Neural cell (in vitro differentiated cells): ENCODE measurements around the gene NTN5. TPM values are rescaled to one million over a fixed set of nuclear protein-coding genes. Genes with fewer than 3 reads are reported as not detected.

Experiments used
- H2AFZ ChIP-seq: fragments of 200-600, 300-800 bp; sonication (generic), shearing (Covaris generic); 2 replicates; pipeline ENCODE4 v1.6.0; 2014; ENCODE audit warnings: low read depth, mild to moderate bottlenecking, antibody characterized with exemption, low read length, moderate library complexity
- H3F3A ChIP-seq: fragments of 200-600 bp; shearing (Covaris generic); 2 replicates; pipeline ENCODE4 v1.6.1; 2016; ENCODE audit warnings: mild to moderate bottlenecking, moderate library complexity, mixed read lengths, antibody characterized with exemption, low read length; ENCODE audit not compliant: insufficient read depth, poor library complexity, severe bottlenecking
- H3K27ac ChIP-seq: fragments of 200-600, 300-800 bp; sonication (generic), shearing (Covaris generic); 2 replicates; pipeline ENCODE4 v1.5.1; 2014; ENCODE audit warnings: mild to moderate bottlenecking, low read length, moderate library complexity
- H3K27me3 ChIP-seq: fragments of 300-800, 200-600 bp; sonication (generic), shearing (Covaris generic); 2 replicates; pipeline ENCODE4 v1.6.0; 2014; ENCODE audit warnings: mild to moderate bottlenecking, low read depth, low read length, moderate library complexity; ENCODE audit not compliant: insufficient read depth
- H3K36me3 ChIP-seq: fragments of 300-800, 200-600 bp; sonication (generic), shearing (Covaris generic); 2 replicates; pipeline ENCODE4 v1.5.1; 2014; ENCODE audit warnings: mild to moderate bottlenecking, antibody characterized with exemption, low read length, moderate library complexity; ENCODE audit not compliant: insufficient read depth
- H3K4me2 ChIP-seq: fragments of 300-800, 200-600 bp; sonication (generic), shearing (Covaris generic); 2 replicates; pipeline ENCODE4 v1.6.0; 2014; ENCODE audit warnings: mild to moderate bottlenecking, low read length
- H3K4me3 ChIP-seq: fragments of 300-800, 200-600 bp; sonication (generic), shearing (Covaris generic); 2 replicates; pipeline ENCODE4 v1.5.1; 2014; ENCODE audit warnings: mild to moderate bottlenecking, low read length, moderate library complexity
- H3K79me2 ChIP-seq: fragments of 200-600 bp; shearing (Covaris generic); replicated peaks from 2 replicates; pipeline ENCODE4 v1.6.0; 2014; ENCODE audit warnings: mild to moderate bottlenecking, low read length, moderate library complexity; ENCODE audit not compliant: insufficient read depth
- H3K9ac ChIP-seq: fragments of 300-800, 200-600 bp; sonication (generic), shearing (Covaris generic); 2 replicates; pipeline ENCODE4 v1.6.1; 2016; ENCODE audit warnings: mild to moderate bottlenecking, low read length, mixed read lengths
- H3K9me2 ChIP-seq: fragments of 200-600 bp; shearing (Covaris generic); 2 replicates; pipeline ENCODE4 v1.6.1; 2016; ENCODE audit warnings: mild to moderate bottlenecking, low read length, mixed read lengths; ENCODE audit not compliant: insufficient read depth
- H3K9me3 ChIP-seq: fragments of 200-600, 300-800 bp; sonication (generic), shearing (Covaris generic); 2 replicates; pipeline ENCODE4 v1.6.1; 2016; ENCODE audit warnings: mild to moderate bottlenecking, mixed run types, low read length, moderate library complexity, mixed read lengths
- H4K20me1 ChIP-seq: fragments of 200-600 bp; shearing (Covaris generic); 2 replicates; pipeline ENCODE4 v1.6.1; 2016; ENCODE audit warnings: mild to moderate bottlenecking, mixed run types; ENCODE audit not compliant: insufficient read depth
- EZH2 ChIP-seq: fragments of 200-600, 300-800 bp; shearing (Covaris generic), sonication (generic); IDR thresholded peaks from 2 replicates; pipeline ENCODE4 v1.6.1; 2014; ENCODE audit warnings: antibody characterized with exemption, low read length, borderline replicate concordance, mild to moderate bottlenecking; ENCODE audit not compliant: insufficient read depth, poor library complexity, severe bottlenecking
- MXI1 ChIP-seq: fragments of 450-650 bp; conservative IDR thresholded peaks from 2 replicates; pipeline ENCODE4 v1.6.1; 2014; ENCODE audit warnings: antibody characterized with exemption, mild to moderate bottlenecking; ENCODE audit not compliant: poor library complexity, severe bottlenecking
- POLR2AphosphoS5 ChIP-seq: IDR thresholded peaks from 2 replicates; pipeline ENCODE4 v1.6.1; 2012
- RAD21 ChIP-seq: fragments of 450-650 bp; conservative IDR thresholded peaks from 2 replicates; pipeline ENCODE4 v1.6.1; 2014; ENCODE audit warnings: antibody characterized with exemption, mild to moderate bottlenecking, moderate library complexity
- TAF1 ChIP-seq: IDR thresholded peaks from 2 replicates; pipeline ENCODE4 v1.6.1; 2012; ENCODE audit warnings: low read depth
- polyA plus RNA-seq: library from polyadenylated mRNA; depleted of rRNA; stranded (reverse); fragments of >200 nt; gene quantifications from 2 replicates; pipeline ENCODE4 v1.2.3, GENCODE V29; 2014
- TF ChIP-seq, protein P1 (sequence below): fragments of 450-650 bp; IDR thresholded peaks from 2 replicates; pipeline ENCODE4 v1.5.1; 2014; ENCODE audit warnings: antibody characterized with exemption, mild to moderate bottlenecking, moderate library complexity; ENCODE audit not compliant: poor library complexity, severe bottlenecking
- TF ChIP-seq, protein P2 (sequence below): IDR thresholded peaks from 2 replicates; pipeline ENCODE4 v1.6.1; 2012; ENCODE audit warnings: borderline replicate concordance

Gene NTN5
- polyA plus RNA-seq, 1 donor from 2014 or later: not detected

DNA sequence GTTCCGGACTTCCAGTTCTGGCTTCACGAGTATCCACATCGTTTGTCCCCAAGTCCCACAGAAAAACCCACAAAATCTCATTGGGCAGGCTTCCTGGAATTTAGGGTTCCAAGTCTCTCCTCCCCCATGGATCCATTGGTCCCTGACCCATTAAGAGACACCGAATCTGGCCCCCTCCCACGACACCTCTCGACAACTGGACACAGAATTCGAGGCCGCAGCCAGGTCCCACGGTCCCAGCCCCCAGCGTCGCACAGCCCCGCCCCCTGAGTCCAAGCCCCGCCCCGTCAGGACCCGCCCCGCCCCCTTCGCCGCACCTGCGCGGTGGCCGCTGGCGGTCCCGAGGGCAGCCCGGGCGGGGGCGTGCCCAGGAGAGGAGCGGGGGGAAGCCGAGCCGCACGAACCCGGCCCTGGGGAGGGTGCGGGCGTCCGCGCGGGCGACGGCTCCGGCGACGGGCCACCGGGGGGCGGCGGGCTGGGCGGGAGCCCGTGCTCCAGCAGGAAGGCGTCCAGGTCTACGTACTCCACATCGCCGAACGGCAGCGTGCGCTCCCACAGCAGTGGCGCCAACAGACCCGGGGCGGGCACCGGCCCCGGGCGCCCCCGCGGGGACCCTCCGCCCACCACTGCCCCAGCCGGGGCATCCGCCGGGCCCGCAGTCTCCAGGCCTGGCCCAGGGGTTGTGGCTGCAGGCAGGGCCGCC, 37.4 kb downstream of the NTN5 start:
- H3F3A ChIP-seq: peaks cover 8% of the 10 kb centered on the region
- H3K36me3 ChIP-seq: no peaks in the 10 kb centered on the region
- H3K79me2 ChIP-seq: no peaks in the 10 kb centered on the region
- H2AFZ ChIP-seq: no peak overlapping the region
- H3K4me3 ChIP-seq: peak overlapping the region; percentile 66
- no peaks in the 10 kb centered on the region for H3K9me3 ChIP-seq
- H3K4me2 ChIP-seq: peak overlapping the region; percentile 54
- peak overlapping the region; percentile 73 for H3K27ac ChIP-seq
- no peaks in the 10 kb centered on the region for H4K20me1 ChIP-seq
- TF ChIP-seq, protein P1, sequence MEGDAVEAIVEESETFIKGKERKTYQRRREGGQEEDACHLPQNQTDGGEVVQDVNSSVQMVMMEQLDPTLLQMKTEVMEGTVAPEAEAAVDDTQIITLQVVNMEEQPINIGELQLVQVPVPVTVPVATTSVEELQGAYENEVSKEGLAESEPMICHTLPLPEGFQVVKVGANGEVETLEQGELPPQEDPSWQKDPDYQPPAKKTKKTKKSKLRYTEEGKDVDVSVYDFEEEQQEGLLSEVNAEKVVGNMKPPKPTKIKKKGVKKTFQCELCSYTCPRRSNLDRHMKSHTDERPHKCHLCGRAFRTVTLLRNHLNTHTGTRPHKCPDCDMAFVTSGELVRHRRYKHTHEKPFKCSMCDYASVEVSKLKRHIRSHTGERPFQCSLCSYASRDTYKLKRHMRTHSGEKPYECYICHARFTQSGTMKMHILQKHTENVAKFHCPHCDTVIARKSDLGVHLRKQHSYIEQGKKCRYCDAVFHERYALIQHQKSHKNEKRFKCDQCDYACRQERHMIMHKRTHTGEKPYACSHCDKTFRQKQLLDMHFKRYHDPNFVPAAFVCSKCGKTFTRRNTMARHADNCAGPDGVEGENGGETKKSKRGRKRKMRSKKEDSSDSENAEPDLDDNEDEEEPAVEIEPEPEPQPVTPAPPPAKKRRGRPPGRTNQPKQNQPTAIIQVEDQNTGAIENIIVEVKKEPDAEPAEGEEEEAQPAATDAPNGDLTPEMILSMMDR: no peak
- TF ChIP-seq EZH2: no peak
- TF ChIP-seq MXI1: no peak
- no peak for TF ChIP-seq TAF1
- TF ChIP-seq, protein P2, sequence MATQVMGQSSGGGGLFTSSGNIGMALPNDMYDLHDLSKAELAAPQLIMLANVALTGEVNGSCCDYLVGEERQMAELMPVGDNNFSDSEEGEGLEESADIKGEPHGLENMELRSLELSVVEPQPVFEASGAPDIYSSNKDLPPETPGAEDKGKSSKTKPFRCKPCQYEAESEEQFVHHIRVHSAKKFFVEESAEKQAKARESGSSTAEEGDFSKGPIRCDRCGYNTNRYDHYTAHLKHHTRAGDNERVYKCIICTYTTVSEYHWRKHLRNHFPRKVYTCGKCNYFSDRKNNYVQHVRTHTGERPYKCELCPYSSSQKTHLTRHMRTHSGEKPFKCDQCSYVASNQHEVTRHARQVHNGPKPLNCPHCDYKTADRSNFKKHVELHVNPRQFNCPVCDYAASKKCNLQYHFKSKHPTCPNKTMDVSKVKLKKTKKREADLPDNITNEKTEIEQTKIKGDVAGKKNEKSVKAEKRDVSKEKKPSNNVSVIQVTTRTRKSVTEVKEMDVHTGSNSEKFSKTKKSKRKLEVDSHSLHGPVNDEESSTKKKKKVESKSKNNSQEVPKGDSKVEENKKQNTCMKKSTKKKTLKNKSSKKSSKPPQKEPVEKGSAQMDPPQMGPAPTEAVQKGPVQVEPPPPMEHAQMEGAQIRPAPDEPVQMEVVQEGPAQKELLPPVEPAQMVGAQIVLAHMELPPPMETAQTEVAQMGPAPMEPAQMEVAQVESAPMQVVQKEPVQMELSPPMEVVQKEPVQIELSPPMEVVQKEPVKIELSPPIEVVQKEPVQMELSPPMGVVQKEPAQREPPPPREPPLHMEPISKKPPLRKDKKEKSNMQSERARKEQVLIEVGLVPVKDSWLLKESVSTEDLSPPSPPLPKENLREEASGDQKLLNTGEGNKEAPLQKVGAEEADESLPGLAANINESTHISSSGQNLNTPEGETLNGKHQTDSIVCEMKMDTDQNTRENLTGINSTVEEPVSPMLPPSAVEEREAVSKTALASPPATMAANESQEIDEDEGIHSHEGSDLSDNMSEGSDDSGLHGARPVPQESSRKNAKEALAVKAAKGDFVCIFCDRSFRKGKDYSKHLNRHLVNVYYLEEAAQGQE: peak; percentile 31
- TF ChIP-seq POLR2AphosphoS5: peak; percentile 48
- no peak for TF ChIP-seq RAD21
- no peaks in the 10 kb centered on the region for H3K27me3 ChIP-seq
- H3K9me2 ChIP-seq: no peaks in the 10 kb centered on the region
- peak overlapping the region; percentile 74 for H3K9ac ChIP-seq

DNA sequence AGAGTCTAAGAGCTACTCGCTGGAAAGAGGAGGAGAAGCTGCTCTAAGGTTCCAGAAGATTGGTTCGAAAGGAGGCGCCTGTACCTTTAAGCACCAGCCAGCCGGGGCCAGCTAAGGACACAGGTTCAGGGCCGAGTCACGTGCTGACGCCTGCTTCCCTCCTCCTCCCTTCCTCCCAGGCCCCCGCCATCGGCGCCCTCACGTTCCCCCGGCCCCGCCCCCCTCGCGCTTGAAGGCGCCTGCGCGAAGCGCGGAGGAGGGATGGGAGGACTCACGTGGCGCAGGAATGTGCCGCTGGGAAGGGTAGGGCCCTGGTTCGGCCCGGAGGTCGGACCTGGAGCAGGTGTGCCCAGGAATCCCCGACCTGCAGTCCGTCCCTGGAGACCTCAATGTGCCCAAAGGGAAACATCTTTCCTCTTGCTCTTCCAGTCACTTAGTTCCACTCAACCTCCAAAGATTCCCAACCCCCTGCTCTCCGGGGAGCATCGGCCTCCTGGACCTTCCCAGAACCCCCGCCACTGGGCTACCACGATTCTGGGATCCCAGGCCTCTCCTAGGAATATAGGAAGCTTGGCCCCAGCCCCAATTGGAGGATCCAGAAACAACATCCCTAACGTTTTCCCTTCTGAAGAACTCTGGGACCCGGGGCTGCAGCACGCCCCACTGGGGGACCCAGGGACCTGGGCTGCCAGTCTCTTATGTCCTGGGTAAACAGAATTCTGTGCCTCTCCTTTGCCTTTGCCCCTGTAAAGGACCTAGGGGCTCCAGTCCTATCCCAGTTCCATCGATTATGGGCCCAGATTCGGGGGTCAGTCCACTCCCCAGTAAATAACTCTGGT, 38.2 kb downstream of the NTN5 start:
- Histone ChIP-seq H3K9ac (peak overlapping the region; percentile 51), H3F3A (peaks cover 8% of the 10 kb centered on the region)

More for the DNA sequence above, 38.2 kb downstream of the NTN5 start:
- H3K4me2 ChIP-seq: peak overlapping the region; percentile 62
- H3K9me3 ChIP-seq: no peaks in the 10 kb centered on the region
- peak overlapping the region; percentile 66 for H3K4me3 ChIP-seq
- H3K27me3 ChIP-seq: no peaks in the 10 kb centered on the region
- H3K36me3 ChIP-seq: no peaks in the 10 kb centered on the region
- H4K20me1 ChIP-seq: no peaks in the 10 kb centered on the region
- peak overlapping the region; percentile 73 for H3K27ac ChIP-seq
- no peak for TF ChIP-seq POLR2AphosphoS5
- peak; percentile 52 for TF ChIP-seq MXI1
- TF ChIP-seq TAF1: no peak
- H3K79me2 ChIP-seq: no peaks in the 10 kb centered on the region
- no peak overlapping the region for H2AFZ ChIP-seq
- no peaks in the 10 kb centered on the region for H3K9me2 ChIP-seq
